HEK293 (cell line): Measurements from ENCODE around the gene PRRT1B.

Experiments
- CTCF ChIA-PET: fragments of 350-600 bp; formaldehyde crosslinking; extraction: SDS; loops from one replicate; lab custom pipeline; 2021; ENCODE audit warnings: antibody characterized with exemption; lab: Yijun Ruan, JAX
- POLR2A ChIA-PET: fragments of 300-600 bp; formaldehyde crosslinking; extraction: SDS; loops from one replicate; lab custom pipeline; 2020; ENCODE audit warnings: antibody characterized with exemption, inconsistent platforms; lab: Yijun Ruan, JAX
- H3K27ac ChIP-seq: fragments of 200-500 bp; sonication (Bioruptor generic); 2 replicates; pipeline ENCODE4 v1.5.1; 2014; ENCODE audit warnings: low read depth, low read length, control low read depth, inconsistent platforms; ENCODE audit errors: extremely low read depth
- H3K36me3 ChIP-seq, 2 experiments: fragments of 200-500 bp in 1 of 2; sonication (Bioruptor generic) in 1 of 2; 1 replicate in 1 of 2; 2 replicates in 1 of 2; pipeline ENCODE4 v1.5.1; 2014 to 2017; ENCODE audit warnings: inconsistent platforms in 2 of 2, low read length in 2 of 2; ENCODE audit not compliant: control insufficient read depth in 2 of 2, insufficient read depth in 1 of 2
- H3K4me1 ChIP-seq: fragments of 200-500 bp; sonication (Bioruptor generic); 2 replicates; pipeline ENCODE4 v1.5.1; 2014; ENCODE audit warnings: mild to moderate bottlenecking, low read length, inconsistent platforms; ENCODE audit not compliant: control insufficient read depth, insufficient read depth
- H3K4me3 ChIP-seq: 2 replicates; pipeline ENCODE4 v1.5.1; 2011; ENCODE audit warnings: low read depth, mild to moderate bottlenecking, control low read depth, low read length, moderate library complexity
- H3K9me3 ChIP-seq: fragments of 200-500 bp; sonication (Bioruptor generic); 2 replicates; pipeline ENCODE4 v1.5.1; 2014; ENCODE audit warnings: low read depth, low read length, inconsistent platforms; ENCODE audit not compliant: control insufficient read depth, insufficient read depth
- GLIS1 ChIP-seq: fragments of 450-650 bp; formaldehyde crosslinking; IDR thresholded peaks from 2 replicates; pipeline ENCODE4 v1.5.1; 2016; ENCODE audit warnings: missing biosample characterization, missing genetic modification characterization
- SCRT2 ChIP-seq: fragments of 450-650 bp; formaldehyde crosslinking; IDR thresholded peaks from 2 replicates; pipeline ENCODE4 v1.5.1; 2016; ENCODE audit warnings: missing biosample characterization, missing genetic modification characterization
- SP3 ChIP-seq: fragments of 450-650 bp; formaldehyde crosslinking; IDR thresholded peaks from 2 replicates; pipeline ENCODE4 v1.5.1; 2016; ENCODE audit warnings: missing biosample characterization, missing genetic modification characterization
- ZBTB10 ChIP-seq: fragments of 450-650 bp; formaldehyde crosslinking; IDR thresholded peaks from 2 replicates; pipeline ENCODE4 v1.5.1; 2016; ENCODE audit warnings: missing biosample characterization, missing genetic modification characterization
- ZIC2 ChIP-seq: fragments of 450-650 bp; formaldehyde crosslinking; IDR thresholded peaks from 2 replicates; pipeline ENCODE4 v1.5.1; 2016; ENCODE audit warnings: missing biosample characterization, missing genetic modification characterization
- ZNF148 ChIP-seq: fragments of 450-650 bp; formaldehyde crosslinking; IDR thresholded peaks from 2 replicates; pipeline ENCODE4 v1.5.0; 2017; ENCODE audit warnings: missing biosample characterization, missing genetic modification characterization, borderline replicate concordance
- ZNF280C ChIP-seq: fragments of 450-650 bp; formaldehyde crosslinking; IDR thresholded peaks from 2 replicates; pipeline ENCODE4 v1.5.1; 2016; ENCODE audit warnings: missing biosample characterization, missing genetic modification characterization
- ZNF280D ChIP-seq: fragments of 450-650 bp; formaldehyde crosslinking; IDR thresholded peaks from 2 replicates; pipeline ENCODE4 v1.5.1; 2016; ENCODE audit warnings: missing biosample characterization, missing genetic modification characterization
- ZNF292 ChIP-seq: fragments of 450-650 bp; formaldehyde crosslinking; IDR thresholded peaks from 2 replicates; pipeline ENCODE4 v1.5.1; 2016; ENCODE audit warnings: low read depth, missing biosample characterization, missing genetic modification characterization, borderline replicate concordance
- ZNF362 ChIP-seq: fragments of 450-650 bp; formaldehyde crosslinking; IDR thresholded peaks from 2 replicates; pipeline ENCODE4 v1.5.1; 2016; ENCODE audit warnings: missing biosample characterization, missing genetic modification characterization
- ZNF449 ChIP-seq: fragments of 450-650 bp; formaldehyde crosslinking; IDR thresholded peaks from 2 replicates; pipeline ENCODE4 v1.5.1; 2017; ENCODE audit warnings: missing biosample characterization, mild to moderate bottlenecking, missing genetic modification characterization, moderate library complexity

PRRT1B gene

GRCh38 chr9:131557855-131558548 is 12.7 kb downstream of the PRRT1B start:
- Histone ChIP-seq H3K4me3 (no peak overlapping the region), H3K27ac (no peak overlapping the region), H3K36me3 (no peaks in the 10 kb centered on the region), H3K9me3 (no peaks in the 10 kb centered on the region), H3K4me1 (no peaks in the 10 kb centered on the region)
- ChIA-PET POLR2A (interaction anchor here (1.5 kb wide), 1 partner anchor 32 kb away, joined by 3 read pairs; no protein-coding TSS in a partner anchor), CTCF (interaction anchor here (0.7 to 1.5 kb wide), 4 partner anchors 22 to 222 kb away, joined by 3 to 4 read pairs (median 3); no protein-coding TSS in a partner anchor)
- no peak for TF ChIP-seq ZNF292 (tag by site-specific recombination)
- no peak for TF ChIP-seq ZIC2
- TF ChIP-seq ZNF280C (tag by site-specific recombination): no peak
- TF ChIP-seq SCRT2 (tag by site-specific recombination): no peak
- no peak for TF ChIP-seq ZBTB10 (tag by site-specific recombination)
- no peak for TF ChIP-seq SP3 (tag by site-specific recombination)

GRCh38 chr9:131559421-131560000 is 14.2 kb downstream of the PRRT1B start:
- TF ChIP-seq GLIS1 (tag by site-specific recombination) (peak; percentile 16; the same call in 1 of the 2 replicates), SP3 (tag by site-specific recombination) (no peak)
- ChIA-PET CTCF (interaction anchor here (0.6 to 1.5 kb wide), 4 partner anchors 32 to 609 kb away, joined by 3 to 4 read pairs (median 3); no protein-coding TSS in a partner anchor), POLR2A (interaction anchor here (0.6 kb wide), 1 partner anchor 195 kb away, joined by 4 read pairs; no protein-coding TSS in a partner anchor)
- H3K9me3 ChIP-seq: no peaks in the 10 kb centered on the region
- H3K4me1 ChIP-seq: no peaks in the 10 kb centered on the region
- H3K27ac ChIP-seq: no peak overlapping the region
- no peaks in the 10 kb centered on the region for H3K36me3 ChIP-seq
- H3K4me3 ChIP-seq: no peak overlapping the region

GRCh38 chr9:131562032-131562959 is 17.0 kb downstream of the PRRT1B start:
- H3K4me3 ChIP-seq: no peak overlapping the region
- POLR2A ChIA-PET: interaction anchor here (0.5 to 0.6 kb wide), 2 partner anchors 8 to 157 kb away, joined by 9 to 13 read pairs; no protein-coding TSS in a partner anchor
- no peak overlapping the region for H3K27ac ChIP-seq
- CTCF ChIA-PET: interaction anchor here (0.6 to 2.1 kb wide), 5 partner anchors 10 to 178 kb away, joined by 3 to 6 read pairs (median 4); no protein-coding TSS in a partner anchor
- no peaks in the 10 kb centered on the region for H3K4me1 ChIP-seq
- no peaks in the 10 kb centered on the region for H3K36me3 ChIP-seq
- H3K9me3 ChIP-seq: no peaks in the 10 kb centered on the region
- TF ChIP-seq ZNF280D (tag by site-specific recombination) (0 out of 2 replicates have a peak, but pooled peaks have one; percentile 62), ZNF148 (tag by site-specific recombination) (no peak), ZNF449 (tag by site-specific recombination) (no peak), ZNF362 (tag by site-specific recombination) (0 out of 2 replicates have a peak, but pooled peaks have one; percentile 16)
